Peyer's patch (tissue), 4 donors: ENCODE results near the gene GPR55.

ENCODE experiments used
- POLR2A ChIP-seq, 2 donors: fragments of 450-650 bp; IDR thresholded peaks; one replicate each; pipeline ENCODE4 v1.5.1; 2017; ENCODE audit warnings: antibody characterized with exemption in 2 of 2, mild to moderate bottlenecking in 2 of 2, moderate library complexity in 2 of 2
- TF ChIP-seq, protein P1 (sequence below), 6 experiments: fragments of 450-650 bp in 4 of 6; fragments of 200-600 bp in 2 of 6; sonication (generic) in 1 of 6; IDR thresholded peaks; one replicate each; pipeline ENCODE4 v1.5.1; 2017 to 2019; ENCODE audit warnings: antibody characterized with exemption in 6 of 6, mild to moderate bottlenecking in 3 of 6, moderate library complexity in 1 of 6

DNA sequence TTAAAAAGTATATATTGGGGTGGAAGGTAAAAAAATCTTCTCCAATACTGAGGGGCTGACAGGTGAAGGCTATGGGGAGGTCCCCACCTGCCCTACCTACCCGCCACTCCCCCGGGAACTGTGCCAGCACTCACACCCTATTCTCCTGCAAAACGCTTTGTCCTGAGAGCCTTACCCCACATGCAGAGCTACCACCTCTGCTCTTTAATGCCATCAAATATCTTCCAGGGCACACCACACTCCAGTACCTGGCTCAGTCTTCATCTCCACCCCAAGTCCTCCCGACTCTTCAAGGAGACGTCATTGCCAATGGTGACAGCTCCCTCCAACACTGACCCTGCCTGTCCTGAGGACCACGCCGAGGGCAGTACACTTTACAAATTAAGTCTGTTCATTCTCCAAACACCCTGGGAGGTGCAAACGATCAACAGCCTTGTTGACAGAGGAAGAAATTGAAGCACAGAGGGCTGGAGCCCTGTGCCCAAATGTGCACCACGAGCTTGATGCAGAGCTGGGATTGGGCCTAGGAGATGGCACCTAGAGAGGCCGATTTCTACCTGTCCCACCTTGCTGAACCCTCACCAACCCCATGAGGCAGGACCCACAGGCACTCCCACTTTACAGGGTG, 6.0 kb upstream of the GPR55 start:
- no peak for TF ChIP-seq POLR2A (IDR thresholded peaks at IDR 0.05)
- TF ChIP-seq, protein P1, sequence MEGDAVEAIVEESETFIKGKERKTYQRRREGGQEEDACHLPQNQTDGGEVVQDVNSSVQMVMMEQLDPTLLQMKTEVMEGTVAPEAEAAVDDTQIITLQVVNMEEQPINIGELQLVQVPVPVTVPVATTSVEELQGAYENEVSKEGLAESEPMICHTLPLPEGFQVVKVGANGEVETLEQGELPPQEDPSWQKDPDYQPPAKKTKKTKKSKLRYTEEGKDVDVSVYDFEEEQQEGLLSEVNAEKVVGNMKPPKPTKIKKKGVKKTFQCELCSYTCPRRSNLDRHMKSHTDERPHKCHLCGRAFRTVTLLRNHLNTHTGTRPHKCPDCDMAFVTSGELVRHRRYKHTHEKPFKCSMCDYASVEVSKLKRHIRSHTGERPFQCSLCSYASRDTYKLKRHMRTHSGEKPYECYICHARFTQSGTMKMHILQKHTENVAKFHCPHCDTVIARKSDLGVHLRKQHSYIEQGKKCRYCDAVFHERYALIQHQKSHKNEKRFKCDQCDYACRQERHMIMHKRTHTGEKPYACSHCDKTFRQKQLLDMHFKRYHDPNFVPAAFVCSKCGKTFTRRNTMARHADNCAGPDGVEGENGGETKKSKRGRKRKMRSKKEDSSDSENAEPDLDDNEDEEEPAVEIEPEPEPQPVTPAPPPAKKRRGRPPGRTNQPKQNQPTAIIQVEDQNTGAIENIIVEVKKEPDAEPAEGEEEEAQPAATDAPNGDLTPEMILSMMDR (IDR thresholded peaks at IDR 0.05), result no peak
